ENCODE results near the gene ST6GAL2.

ST6GAL2 gene

DNA sequence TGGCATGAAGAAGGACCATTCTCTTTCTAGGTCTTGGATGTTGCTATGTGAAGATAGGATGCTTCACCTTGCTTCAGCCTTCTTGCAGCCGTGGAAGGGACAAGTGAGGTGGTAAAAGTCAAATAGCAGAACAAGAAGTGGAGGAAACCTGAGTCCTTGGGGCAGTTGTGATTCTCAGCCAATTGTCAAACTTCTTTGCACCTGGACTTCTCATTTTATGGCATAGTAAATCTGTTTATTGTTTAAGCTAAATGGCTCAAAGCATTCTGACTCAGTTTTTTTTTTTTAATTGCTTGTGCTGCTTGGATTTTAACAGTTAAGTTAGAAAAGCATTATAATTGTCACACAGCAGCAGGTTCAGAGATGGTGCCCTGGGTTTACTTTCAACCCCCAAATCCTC lies 33.0 kb upstream of the ST6GAL2 start:
- TF ChIP-seq CEBPB (IDR thresholded peaks at IDR 0.05) (no peak), YY1 (IDR thresholded peaks at IDR 0.05; ENCODE audit: low read depth) (no peak), TAF1 (IDR thresholded peaks at IDR 0.05; ENCODE audit: low read depth) (no peak), ZBTB7A (IDR thresholded peaks at IDR 0.05; ENCODE audit: low read depth) (no peak), REST (IDR thresholded peaks at IDR 0.05; ENCODE audit: low read depth) (no peak), MAX (IDR thresholded peaks at IDR 0.05) (no peak), RAD21 (IDR thresholded peaks at IDR 0.05; ENCODE audit: low read depth) (no peak), TEAD4 (IDR thresholded peaks at IDR 0.05) (no peak), EP300 (IDR thresholded peaks at IDR 0.05; ENCODE audit: borderline replicate concordance) (no peak), CREB1 (IDR thresholded peaks at IDR 0.05; ENCODE audit: low read depth) (no peak), TCF12 (IDR thresholded peaks at IDR 0.05; ENCODE audit: low read depth) (no peak), EGR1 (IDR thresholded peaks at IDR 0.05) (no peak), FOXM1 (IDR thresholded peaks at IDR 0.05; ENCODE audit: borderline replicate concordance, low read depth) (no peak), NFIC (IDR thresholded peaks at IDR 0.05) (no peak)
- TF ChIP-seq, protein P1, sequence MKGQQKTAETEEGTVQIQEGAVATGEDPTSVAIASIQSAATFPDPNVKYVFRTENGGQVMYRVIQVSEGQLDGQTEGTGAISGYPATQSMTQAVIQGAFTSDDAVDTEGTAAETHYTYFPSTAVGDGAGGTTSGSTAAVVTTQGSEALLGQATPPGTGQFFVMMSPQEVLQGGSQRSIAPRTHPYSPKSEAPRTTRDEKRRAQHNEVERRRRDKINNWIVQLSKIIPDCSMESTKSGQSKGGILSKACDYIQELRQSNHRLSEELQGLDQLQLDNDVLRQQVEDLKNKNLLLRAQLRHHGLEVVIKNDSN (IDR thresholded peaks at IDR 0.05) = no peak

- TF ChIP-seq TCF12 (IDR thresholded peaks at IDR 0.05; ENCODE audit: low read depth) = no peak
- no peak for TF ChIP-seq CEBPB (IDR thresholded peaks at IDR 0.05)
- no peak for TF ChIP-seq TEAD4 (IDR thresholded peaks at IDR 0.05)
- TF ChIP-seq REST (IDR thresholded peaks at IDR 0.05; ENCODE audit: low read depth) = no peak
- no peak for TF ChIP-seq EP300 (IDR thresholded peaks at IDR 0.05; ENCODE audit: borderline replicate concordance)
- no peak for TF ChIP-seq TAF1 (IDR thresholded peaks at IDR 0.05; ENCODE audit: low read depth)
- TF ChIP-seq NFIC (IDR thresholded peaks at IDR 0.05) = no peak
- TF ChIP-seq CREB1 (IDR thresholded peaks at IDR 0.05; ENCODE audit: low read depth) = no peak
- no peak for TF ChIP-seq ZBTB7A (IDR thresholded peaks at IDR 0.05; ENCODE audit: low read depth)
- no peak for TF ChIP-seq RAD21 (IDR thresholded peaks at IDR 0.05; ENCODE audit: low read depth)
- TF ChIP-seq, protein P1 (IDR thresholded peaks at IDR 0.05) = no peak
- TF ChIP-seq MAX (IDR thresholded peaks at IDR 0.05) = no peak
- TF ChIP-seq EGR1 (IDR thresholded peaks at IDR 0.05) = no peak
- no peak for TF ChIP-seq FOXM1 (IDR thresholded peaks at IDR 0.05; ENCODE audit: borderline replicate concordance, low read depth)
- TF ChIP-seq YY1 (IDR thresholded peaks at IDR 0.05; ENCODE audit: low read depth) = no peak
These were observed 18.3 kb upstream of the ST6GAL2 start for GRCh38 chr2:106904242-106904641.

DNA sequence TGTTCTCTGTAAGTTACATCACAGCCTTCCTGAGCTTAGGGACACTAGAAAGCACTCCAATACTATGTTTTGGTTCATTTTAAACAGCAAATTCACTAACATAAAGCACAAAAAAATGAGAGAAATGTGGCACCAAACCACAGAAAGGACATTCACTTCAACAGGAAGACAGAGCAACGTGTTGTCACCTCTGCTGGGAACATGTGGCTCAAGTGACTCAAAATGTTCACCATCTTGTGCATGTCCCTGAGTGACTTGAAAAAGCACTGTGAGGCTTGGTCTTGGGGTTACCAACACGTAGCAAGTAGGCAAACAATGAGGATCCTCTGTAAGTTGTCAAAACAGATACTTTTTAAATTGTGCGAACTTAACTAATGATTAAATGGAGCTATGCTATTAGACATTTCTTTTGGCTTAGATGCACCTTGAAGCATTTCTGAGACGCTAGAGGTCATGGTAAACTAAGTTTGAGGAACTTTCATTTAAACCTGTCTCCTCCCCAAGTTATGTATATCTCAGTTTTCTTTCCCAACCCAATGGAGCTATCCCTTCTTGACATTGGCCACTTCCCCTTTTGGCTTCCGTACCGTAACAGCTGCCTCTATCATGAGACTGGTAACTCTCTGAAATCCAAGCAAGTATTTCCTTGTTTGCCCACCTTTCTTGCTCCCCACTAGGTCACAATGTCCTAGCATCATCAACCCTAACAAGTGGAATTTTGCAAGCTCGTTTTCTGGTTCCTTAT lies 14.0 kb upstream of the ST6GAL2 start:
- TF ChIP-seq TAF1 (IDR thresholded peaks at IDR 0.05; ENCODE audit: low read depth) (no peak), TCF12 (IDR thresholded peaks at IDR 0.05; ENCODE audit: low read depth) (no peak), MAX (IDR thresholded peaks at IDR 0.05) (no peak), FOXM1 (IDR thresholded peaks at IDR 0.05; ENCODE audit: borderline replicate concordance, low read depth) (no peak), ZBTB7A (IDR thresholded peaks at IDR 0.05; ENCODE audit: low read depth) (no peak), REST (IDR thresholded peaks at IDR 0.05; ENCODE audit: low read depth) (no peak), EP300 (IDR thresholded peaks at IDR 0.05; ENCODE audit: borderline replicate concordance) (no peak), NFIC (IDR thresholded peaks at IDR 0.05) (no peak), YY1 (IDR thresholded peaks at IDR 0.05; ENCODE audit: low read depth) (no peak), RAD21 (IDR thresholded peaks at IDR 0.05; ENCODE audit: low read depth) (no peak), TEAD4 (IDR thresholded peaks at IDR 0.05) (no peak), CREB1 (IDR thresholded peaks at IDR 0.05; ENCODE audit: low read depth) (no peak)
- TF ChIP-seq, protein P1 (IDR thresholded peaks at IDR 0.05) = no peak

Data from Ishikawa (cell line).